GM19328 (cell line): ENCODE measurements around the gene RPUSD3.

Experiments
- ATAC-seq: cut with Tn5 transposase; IDR thresholded peaks from one replicate; pipeline ENCODE4 v1.9.1; 2021; ENCODE audit warnings: mild to moderate bottlenecking, moderate library complexity; ENCODE audit not compliant: unreplicated experiment

RPUSD3 gene

DNA sequence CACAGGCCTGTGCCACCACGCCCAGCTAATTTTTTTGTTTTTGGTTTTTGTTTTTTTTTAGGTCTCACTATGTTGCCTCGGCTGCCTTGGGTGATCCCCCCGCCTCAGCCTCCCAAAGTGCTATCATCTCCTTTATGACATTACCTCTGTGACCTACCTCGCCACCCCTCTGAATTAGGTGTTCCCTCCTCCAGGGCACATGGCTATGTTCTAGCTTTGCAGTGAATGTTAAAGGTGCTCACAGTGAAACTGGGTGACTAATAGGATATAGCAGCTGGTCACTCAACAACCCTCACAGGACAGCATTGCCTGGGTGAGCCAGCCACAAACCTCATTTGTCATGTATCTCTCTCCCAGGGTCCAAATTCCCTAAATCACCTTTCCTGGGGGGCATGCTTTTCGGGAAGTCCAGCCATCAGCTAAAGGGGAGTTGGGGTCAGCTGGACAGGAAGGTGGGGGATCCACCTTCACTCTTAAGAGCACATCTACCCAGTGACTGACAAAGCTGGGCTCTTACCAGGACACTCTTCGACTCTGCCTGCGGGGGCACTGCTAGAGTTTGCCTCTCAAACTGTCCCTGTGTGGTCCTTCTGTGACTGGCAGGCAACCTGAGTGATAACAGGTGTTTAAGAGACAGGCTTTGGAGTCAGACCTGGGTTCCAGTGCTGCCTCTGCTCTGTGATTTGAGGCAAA lies 35.3 kb downstream of the RPUSD3 start:
- no peak for ATAC-seq

DNA sequence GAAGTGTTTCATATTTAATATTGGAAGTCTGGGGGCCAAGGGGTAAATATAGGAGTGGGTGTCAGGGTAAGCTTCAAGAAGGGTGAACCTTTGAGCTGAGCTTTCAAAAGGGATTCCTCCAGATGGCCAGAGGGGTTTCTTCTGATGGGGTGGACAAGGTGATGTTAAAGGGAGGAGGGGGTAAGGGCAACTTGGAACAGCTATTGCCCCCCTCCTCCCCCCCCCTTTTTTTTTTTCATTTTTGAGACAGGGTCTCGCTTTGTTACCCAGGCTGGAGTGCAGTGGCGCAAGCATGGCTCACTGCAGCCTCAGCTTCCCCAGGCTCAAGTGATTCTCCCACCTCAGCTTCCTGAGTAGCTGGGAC lies 35.8 kb downstream of the RPUSD3 start:
- no peak for ATAC-seq

DNA sequence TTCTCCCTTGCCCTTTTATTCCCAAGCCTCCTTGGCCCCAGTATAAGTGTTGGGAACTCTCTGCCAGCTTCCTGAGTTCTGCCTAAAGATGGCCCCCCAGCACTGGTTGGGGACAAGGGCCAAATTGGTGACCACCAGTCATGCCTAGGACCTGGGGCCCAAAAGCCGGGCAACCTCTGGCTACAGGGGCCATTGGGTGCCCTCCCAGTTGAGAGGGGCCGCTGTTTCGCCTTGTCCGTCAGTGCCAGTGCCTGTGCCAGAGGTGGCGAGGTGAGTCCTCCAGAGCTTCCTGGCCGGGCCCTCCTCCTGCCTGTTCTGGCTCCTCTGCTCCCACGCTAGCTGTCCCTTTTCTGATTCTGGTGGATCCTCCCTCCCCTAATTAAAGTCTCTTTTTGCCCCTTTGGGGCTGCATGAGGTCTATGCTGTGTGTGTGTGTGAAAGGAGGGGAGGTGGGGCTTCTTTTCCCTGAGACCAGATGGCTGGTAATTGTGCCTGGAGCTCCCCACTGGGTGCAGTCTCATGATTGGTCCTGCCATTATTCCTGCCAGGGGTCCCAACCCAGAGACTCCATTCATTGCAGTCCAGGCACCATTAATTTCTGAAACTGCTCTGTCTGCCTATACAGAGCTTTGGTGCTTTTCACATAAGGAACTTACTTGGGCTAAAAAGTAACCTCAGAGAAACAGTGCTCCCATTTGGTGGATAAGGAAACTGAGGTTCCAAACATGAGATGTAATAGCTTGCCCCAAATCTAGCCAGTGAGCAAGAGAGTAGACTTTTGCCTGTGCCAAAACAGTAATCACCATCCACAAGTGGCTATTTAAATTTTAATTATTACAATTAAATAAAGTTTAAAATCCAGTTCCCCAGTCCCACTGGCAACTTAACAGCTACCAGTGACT lies 36.9 kb downstream of the RPUSD3 start:
- ATAC-seq: no peak

DNA sequence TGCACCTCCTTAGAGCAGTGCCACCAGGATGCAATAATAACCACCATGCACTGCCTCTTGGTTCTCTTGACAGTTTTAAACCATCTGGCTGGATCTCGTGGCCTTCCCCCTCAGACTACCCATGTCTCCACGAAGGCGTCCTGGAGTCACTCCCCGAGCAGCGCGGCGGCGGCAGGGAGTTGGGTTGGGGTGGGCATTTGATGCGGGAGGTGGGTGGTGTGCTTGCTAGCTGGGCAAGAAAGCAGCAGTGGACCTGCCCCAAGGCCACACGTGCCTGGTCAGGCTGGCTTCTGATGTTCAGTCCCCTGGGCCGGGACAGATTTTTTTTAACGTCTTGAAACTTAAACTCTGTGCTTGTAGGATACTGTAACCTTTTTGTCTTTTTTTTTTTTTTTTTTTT lies 37.7 kb downstream of the RPUSD3 start:
- ATAC-seq: no peak

DNA sequence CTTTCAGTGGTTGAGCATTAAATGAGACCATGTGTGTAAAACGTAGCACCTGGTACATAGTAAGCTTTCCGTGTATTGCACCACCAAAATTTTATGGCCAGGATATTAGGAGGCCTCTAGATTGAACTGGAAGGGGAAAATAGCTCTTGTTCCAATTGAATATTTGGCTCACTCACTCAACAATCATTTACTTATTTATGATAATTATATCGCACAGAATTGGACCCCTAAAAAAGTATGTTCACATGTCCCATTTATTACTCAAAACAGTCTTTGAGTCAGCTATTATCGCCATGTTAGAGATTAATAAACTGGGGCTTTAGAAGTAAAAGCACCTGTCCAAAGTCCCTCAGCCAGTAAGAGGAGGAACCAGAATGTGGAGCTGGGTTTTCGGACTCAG lies 38.8 kb downstream of the RPUSD3 start:
- ATAC-seq: no peak

DNA sequence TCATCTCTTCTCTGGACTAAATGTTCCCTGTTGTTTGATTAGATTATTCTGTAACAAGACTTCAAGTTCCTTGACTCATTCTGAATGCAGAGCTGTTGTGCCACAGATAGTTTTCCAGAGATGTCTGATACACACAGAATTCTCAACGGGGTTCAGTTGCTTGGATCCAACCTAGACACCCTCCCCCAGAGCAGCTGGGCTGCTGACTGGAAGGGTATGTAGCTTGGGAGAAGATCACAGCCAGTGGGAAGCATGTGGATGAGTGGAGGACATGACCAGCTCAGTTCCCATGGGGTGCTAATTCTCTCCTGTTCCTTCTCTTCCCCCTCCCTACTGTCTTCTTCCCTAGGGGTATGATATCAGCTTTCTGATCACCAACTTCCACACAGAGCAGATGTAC lies 40.3 kb downstream of the RPUSD3 start:
- no peak for ATAC-seq

DNA sequence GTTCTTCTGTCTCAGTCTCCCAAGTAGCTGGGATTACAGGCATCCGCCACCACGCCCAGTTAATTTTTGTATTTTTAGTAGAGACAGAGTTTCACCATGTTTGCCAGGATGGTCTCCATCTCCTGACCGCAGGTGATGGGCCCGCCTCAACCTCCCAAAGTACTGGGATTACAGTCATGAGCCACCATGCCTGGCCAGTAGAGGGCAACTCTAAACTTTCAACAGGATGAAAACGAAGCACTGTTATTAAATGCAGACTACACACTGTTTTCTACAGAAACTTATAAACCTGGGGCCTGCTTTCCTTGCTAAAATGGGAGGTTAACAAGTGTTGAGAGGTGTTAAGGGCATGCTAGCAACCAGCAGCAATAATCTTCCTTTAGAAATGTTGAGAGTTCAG lies 43.3 kb downstream of the RPUSD3 start:
- no peak for ATAC-seq

DNA sequence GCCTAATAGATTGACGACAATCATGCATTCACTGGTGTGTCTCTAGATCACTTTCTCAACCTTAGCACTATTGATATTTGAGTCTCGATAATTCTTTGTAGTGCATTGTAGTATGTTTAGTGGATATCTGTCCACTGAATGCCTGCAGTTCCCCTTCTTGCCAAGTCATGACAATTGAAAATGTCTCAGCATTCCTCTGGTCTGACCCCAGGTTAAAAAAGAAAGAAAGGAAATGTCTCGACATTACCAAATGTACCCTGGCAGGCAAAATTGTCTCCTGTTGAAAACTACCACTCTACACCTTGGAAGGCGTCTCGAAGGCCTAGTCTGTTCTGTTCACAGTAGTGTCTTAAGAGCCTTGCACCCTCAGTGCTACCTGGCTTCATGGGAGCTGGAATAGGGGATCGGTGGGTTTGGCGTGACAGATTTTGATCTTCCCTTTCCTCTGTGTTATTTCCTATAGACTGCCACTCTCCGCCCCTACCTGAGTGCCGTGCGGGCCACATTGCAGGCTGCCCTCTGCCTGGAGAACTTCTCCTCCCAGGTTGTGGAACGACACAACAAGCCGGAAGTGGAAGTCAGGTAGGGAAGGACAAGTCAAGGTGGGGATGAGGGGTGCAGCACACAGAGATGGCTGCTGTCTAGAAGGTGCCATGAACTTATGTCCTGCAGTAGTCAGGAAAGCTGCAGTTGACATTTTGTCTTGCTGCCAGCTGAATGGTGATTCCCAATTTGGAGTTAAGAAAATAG lies 46.4 kb downstream of the RPUSD3 start:
- no peak for ATAC-seq

DNA sequence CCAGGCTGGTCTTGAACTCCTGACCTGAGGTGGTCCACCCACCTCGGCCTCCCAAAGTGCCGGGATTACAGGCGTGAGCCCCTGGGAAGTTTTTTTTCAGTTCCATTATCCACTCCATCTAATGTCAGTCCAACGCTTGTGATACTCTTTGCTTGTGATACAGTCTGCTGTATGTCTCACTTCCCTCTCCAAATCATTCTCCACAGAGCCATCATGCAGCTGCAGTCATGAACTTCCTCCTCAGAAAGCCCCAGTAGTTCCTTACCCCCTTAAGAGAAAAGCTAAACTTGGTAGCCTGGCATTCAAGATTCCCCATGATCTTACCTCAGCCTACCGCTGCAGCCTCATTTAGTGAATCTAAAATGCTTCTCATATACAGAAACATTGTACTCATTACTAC lies 48.6 kb downstream of the RPUSD3 start:
- no peak for ATAC-seq

DNA sequence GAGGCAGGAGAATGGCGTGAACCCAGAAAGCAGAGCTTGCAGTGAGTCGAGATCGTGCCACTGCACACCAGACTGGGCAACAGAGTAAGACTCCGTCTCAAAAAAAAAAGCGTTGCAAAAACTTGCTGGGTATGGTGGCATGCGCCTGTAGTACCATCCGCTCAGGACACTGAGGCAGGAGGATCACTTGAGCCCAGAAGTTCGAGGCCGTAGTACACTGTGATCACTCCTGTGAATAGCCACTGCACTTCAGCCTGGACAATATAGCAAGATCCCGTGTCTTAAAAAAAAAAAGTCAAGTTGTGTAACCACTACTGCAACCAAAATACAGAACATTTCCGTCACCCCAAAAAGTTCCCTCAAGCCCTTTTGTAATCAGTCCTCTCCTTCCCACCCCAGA lies 49.4 kb downstream of the RPUSD3 start:
- no peak for ATAC-seq

DNA sequence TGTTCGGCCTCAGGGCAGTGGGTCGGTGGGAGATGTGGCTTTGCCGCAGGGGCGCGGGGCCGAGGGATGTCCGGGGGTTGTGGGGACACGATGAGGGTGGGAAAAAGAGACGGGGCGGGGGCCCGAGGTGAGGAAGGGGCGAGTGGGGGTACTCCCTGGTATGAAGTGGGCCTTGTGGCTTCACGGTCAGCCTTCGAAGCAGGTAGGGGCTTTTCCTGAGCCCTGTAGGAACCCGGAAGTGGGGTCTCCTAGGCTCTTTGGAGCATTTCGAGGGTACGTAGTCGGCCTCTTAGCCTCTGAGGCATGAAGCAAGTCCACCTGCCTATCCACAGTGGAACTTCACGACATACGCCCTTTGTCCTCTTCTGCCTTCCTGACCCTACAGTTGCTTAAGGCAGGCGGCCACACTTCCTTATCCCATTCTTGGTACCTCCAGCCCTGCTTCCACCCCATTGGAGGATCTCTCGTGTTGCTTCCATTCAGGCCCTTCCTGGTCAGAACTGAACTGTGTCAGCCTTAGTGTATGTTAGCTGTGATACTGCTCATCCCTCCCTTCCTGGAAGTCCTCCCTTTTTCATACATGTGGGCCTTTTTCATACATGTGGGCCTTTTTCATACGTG lies 50.5 kb downstream of the RPUSD3 start:
- no peak for ATAC-seq

DNA sequence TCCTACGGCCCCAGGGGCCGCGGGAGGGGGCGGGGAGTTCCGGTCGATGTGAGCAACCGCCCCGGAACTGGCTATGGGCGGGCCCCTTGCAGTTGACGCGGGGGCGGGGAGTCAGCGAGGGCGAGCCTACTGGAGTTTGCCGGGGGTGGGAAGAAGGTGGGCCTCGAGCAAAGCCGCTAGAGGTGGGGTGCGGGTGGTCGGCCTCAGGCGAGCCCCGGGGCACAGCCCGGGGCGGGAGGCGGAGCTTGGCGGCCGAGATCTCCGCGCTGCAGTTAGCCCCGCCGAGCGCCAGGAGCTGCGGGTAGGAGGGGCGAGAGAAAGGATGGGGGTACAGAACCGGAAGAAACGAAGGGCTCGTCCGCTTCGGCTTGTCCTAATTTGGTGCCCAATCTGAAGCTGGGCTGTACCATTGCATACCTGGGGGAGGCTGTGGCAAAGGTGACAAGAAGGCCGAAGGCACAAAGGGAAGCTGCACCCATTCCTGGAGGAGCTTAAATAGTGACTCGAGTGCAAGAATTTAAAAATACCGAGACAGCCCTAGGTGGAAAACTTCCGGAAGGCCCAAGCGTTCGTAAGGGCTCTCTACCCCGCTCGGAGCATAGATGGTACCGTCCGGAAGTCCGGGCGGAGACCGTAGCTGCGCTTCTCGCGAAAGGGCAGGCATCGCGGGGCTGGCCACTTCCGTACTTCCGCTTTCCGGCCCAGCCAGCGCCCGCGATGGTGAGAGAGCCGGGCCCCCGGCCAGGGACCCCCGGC lies 51.2 kb downstream of the RPUSD3 start, which contains the start of the genes ARPC4 and TADA3:
TSS of gene ARPC4 (plus strand) at position 678 of the 756 bp plus-strand sequence. CDS start at position 718, 40 bp downstream.
TSS of gene TADA3 (minus strand) at position 69 of the 756 bp plus-strand sequence. CDS start 1,007 bp downstream, outside the sequence.
- peak; percentile 69 for ATAC-seq

DNA sequence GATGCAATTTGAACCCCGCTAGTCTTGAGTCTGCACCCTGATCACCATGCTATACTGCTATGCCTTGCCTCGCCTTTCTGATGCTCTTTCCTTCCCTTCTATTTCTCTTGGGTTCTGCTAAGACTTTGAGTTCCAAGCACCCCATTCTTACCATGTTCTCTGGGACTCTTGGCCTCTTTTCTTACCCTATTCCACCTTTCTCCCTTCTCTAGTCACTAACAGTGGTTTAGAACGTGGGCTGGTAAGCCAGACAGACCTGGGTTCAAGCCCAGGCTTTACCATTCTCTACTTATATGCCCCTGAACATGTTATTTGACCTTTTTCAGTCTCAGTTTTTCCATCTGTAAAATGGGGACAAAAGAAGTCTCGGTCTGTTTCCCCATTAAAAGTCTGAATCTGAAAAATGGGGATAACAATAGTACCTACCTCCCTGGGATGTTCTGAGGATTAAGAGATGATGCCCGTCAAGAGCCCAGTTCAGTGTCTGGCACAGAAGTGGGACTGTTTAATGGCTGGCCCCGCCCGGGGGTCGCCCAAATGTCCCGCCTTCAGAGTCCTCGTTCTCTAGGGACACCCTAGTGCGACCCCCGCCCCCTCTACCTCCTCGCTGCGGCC lies 51.9 kb downstream of the RPUSD3 start:
- ATAC-seq: no peak

DNA sequence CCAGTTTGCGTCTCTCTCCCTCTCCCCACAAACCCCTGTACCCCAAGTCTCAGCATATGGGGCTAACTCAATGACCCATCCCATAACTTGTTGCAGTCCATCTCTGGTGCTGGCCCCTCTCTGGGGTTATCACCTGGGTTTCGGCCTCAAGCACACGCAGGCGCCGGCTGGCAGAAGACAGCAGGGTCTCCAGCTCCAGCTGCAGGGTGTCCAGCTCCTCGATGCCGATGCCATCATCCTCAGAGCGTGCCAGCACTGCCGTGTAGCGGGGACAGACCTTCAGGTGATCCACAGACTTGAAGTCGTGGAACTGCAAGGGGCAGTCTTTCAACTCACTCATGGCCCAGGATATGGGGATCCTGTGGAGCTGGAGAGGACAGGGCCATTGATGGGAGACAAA lies 52.7 kb downstream of the RPUSD3 start:
- no peak for ATAC-seq
